GM12891 (cell line): Measurements from ENCODE around the gene GOLPH3L.

ENCODE experiments used
- PAX5 ChIP-seq: IDR thresholded peaks from 2 replicates; pipeline ENCODE4 v1.6.1; 2011; ENCODE audit warnings: low read length, moderate library complexity, mild to moderate bottlenecking; ENCODE audit not compliant: insufficient read depth, severe bottlenecking
- POLR2A ChIP-seq: IDR thresholded peaks from 2 replicates; pipeline ENCODE4 v1.6.1; 2011; ENCODE audit warnings: low read depth, low read length, control low read depth
- POLR2AphosphoS5 ChIP-seq: IDR thresholded peaks from 2 replicates; pipeline ENCODE4 v1.6.1; 2011; ENCODE audit warnings: low read depth, low read length, control low read depth
- SPI1 ChIP-seq: IDR thresholded peaks from 2 replicates; pipeline ENCODE4 v1.6.1; 2011; ENCODE audit warnings: low read depth, low read length, control low read depth
- TAF1 ChIP-seq: IDR thresholded peaks from 2 replicates; pipeline ENCODE4 v1.6.1; 2011; ENCODE audit warnings: low read depth, low read length, control low read depth

DNA sequence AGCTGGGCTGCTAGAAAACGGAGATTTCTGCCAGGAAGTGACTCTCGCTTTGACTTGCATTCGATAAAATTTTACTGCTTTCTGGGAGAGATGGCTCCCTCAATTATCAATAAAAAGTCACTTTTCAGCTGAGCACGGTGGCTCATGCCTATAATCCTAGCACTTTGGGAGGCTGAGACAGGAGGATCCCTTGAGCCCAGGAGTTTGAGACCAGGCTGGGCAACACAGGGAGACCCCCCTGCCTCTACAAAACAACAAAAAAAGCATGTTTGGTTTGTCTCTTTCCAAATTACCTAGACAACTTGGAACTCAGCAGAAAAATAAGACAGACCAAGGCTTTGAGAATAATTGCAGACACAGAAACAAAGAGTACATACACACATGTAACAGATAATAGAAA is 54.7 kb downstream of the GOLPH3L start:
- TF ChIP-seq POLR2A (no peak), POLR2AphosphoS5 (no peak), TAF1 (no peak), PAX5 (no peak), SPI1 (no peak)
